GM18520 (cell line): ENCODE data around the gene PSMB3.
A peak's percentile ranks its signal among the peaks of the same experiment; 100 is the strongest.
"Not testable (repeated sequence)": the region's sequence is repeated elsewhere in the genome, so short reads cannot be mapped to it uniquely, and the experiment has no call there.

Experiments
- ATAC-seq: cut with Tn5 transposase; IDR thresholded peaks from one replicate; pipeline ENCODE4 v1.9.1; 2021; ENCODE audit not compliant: unreplicated experiment

Gene PSMB3

DNA sequence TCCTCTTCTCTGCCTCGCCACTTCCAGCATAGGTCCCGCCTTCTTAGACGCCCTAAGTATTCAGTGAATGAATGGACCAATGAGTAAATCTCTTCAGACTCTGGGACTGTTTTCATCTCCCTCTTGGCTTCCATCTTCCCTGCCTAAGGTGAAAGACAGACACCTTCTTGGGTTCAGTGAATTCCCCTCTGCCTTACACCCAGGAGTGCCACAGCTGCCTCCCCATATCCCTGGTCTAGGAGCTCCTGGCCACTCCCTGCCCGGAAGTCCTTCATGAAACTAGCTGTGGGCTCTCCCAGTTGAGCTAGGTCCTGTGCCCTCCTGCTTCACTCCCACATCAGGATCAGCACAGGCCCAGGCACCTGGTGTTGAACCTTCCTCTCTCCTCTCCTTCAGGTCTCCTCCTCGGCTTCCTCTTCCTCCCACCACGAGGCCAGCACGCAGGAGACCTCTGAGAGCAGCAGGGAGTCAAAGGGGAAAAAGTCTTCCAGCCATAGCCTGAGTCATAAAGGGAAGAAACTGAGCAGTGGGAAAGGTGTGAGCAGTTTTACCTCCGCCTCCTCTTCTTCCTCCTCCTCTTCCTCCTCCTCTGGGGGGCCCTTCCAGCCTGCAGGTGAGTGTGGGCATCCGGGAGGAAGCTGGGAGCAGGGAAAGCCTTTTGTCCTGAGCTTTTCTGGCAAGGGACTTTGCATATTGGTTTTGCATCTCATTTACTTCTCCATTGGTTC, 37.2 kb upstream of the PSMB3 start:
- no peak for ATAC-seq

DNA sequence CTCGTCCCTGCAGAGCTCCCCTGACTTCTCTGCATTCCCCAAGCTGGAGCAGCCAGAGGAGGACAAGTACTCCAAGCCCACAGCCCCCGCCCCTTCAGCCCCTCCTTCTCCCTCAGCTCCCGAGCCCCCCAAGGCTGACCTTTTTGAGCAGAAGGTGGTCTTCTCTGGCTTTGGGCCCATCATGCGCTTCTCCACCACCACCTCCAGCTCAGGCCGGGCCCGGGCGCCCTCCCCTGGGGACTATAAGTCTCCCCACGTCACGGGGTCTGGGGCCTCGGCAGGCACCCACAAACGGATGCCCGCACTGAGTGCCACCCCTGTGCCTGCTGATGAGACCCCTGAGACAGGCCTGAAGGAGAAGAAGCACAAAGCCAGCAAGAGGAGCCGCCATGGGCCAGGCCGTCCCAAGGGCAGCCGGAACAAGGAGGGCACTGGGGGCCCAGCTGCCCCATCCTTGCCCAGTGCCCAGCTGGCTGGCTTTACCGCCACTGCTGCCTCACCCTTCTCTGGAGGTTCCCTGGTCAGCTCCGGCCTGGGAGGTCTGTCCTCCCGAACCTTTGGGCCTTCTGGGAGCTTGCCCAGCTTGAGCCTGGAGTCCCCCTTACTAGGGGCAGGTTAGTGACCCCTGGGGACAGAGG, 36.1 kb upstream of the PSMB3 start:
- no peak for ATAC-seq

DNA sequence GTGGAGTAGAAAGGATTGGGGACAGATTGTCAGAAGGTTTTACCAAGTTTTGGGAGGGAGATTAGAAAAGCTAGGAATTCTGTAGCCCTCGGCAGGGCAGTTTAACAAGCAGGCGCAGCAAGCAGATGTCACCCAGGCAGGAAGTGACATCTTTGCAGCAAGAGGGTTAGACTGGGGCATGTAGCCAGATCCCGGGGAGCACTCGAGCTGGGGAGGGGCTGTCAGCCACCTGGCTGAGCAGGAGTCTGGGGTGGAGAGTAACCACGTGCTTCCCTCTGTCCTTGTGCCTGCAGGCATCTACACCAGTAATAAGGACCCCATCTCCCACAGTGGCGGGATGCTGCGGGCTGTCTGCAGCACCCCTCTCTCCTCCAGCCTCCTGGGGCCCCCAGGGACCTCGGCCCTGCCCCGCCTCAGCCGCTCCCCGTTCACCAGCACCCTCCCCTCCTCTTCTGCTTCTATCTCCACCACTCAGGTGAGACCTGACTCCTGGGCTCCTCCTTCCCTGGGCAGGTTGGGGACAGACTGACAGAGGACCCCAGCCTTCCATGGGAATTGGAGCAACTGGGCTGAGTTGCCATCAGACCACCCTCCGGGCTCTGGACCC, 35.3 kb upstream of the PSMB3 start:
- ATAC-seq: no peak

DNA sequence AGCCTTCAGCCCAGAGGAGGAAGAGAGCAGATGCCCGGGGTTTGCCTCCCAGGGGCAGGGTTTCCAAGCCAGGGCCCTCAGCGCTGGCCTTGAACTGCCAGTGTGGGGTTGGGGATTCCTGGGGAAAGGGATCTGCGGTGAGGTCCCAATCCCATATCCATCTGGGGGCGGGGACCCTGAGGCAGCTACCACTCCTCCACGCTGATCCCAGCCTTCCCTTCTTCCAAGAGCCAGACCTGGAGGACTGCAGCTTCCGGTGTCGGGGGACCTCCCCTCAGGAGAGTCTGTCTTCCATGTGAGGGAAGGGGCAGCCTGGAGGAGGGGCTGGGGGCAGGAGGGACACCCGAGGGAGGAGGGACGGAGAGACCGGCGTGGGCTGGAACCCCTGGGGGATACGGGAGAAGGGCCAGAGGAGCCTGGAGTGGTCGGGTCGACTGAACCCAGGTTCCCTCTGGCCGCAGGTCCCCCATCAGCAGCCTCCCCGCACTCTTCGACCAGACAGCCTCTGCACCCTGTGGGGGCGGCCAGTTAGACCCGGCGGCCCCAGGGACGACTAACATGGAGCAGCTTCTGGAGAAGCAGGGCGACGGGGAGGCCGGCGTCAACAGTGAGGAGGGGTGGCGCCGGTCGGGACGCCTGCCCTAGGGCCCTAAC, 33.1 kb upstream of the PSMB3 start:
- no peak for ATAC-seq

DNA sequence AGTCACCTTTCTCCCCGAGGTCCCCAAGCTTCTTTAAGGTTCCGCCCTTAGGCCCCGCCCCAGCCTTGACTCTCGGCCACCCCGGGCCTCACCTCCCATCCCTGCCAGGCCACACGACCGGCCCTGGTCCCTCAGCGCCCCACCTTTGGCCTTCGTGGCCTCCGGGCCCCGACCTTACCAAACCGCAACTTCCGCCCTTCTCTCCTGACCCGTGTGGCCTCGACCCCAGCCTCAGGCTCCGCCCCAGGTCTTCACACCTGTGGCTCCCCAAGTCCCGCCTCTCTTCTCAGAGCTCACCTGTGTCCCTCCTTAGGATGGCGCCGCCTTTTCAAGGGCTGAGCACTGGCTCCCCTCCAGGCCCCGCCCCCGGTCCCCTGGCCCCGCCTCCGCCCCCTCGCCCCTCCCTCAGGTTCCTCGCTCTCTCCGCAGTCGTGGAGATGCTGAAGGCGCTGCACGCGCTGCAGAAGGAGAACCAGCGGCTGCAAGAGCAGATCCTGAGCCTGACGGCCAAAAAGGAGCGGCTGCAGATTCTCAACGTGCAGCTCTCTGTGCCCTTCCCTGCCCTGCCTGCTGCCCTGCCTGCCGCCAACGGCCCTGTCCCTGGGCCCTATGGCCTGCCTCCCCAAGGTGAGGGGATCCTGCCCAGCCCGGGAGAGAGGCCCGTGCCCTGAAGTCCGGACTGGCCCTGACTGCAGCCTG, 32.4 kb upstream of the PSMB3 start:
- no peak for ATAC-seq

DNA sequence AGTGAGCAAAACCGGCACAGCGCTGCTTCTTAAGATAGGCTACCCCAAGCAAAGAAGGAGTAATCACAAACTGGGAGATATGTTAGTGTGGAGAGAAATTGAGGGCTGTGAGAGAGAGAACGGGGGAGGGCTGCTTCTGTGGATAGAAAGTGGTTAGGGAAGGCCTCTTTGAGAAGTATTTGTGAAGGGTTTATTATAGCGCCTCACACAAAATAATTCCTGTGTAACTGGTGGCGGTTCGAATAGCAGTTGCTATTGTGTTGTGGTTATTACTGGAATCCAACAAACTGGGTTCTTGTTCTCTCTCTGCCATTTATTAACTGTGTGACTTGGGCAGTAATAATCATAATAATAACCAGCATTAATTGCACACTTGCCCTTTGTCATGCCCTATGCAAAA, 31.6 kb upstream of the PSMB3 start:
- ATAC-seq: no peak

DNA sequence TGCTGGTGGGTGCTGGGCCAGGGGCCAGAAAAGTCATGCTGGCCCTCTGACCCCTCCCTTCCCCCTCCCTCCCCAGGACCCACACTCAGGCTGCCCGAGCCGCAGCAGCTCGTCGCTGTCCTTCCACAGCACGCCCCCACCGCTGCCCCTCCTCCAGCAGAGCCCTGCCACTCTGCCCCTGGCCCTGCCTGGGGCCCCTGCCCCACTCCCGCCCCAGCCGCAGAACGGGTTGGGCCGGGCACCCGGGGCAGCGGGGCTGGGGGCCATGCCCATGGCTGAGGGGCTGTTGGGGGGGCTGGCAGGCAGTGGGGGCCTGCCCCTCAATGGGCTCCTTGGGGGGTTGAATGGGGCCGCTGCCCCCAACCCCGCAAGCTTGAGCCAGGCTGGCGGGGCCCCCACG, 30.7 kb upstream of the PSMB3 start:
- ATAC-seq: no peak

DNA sequence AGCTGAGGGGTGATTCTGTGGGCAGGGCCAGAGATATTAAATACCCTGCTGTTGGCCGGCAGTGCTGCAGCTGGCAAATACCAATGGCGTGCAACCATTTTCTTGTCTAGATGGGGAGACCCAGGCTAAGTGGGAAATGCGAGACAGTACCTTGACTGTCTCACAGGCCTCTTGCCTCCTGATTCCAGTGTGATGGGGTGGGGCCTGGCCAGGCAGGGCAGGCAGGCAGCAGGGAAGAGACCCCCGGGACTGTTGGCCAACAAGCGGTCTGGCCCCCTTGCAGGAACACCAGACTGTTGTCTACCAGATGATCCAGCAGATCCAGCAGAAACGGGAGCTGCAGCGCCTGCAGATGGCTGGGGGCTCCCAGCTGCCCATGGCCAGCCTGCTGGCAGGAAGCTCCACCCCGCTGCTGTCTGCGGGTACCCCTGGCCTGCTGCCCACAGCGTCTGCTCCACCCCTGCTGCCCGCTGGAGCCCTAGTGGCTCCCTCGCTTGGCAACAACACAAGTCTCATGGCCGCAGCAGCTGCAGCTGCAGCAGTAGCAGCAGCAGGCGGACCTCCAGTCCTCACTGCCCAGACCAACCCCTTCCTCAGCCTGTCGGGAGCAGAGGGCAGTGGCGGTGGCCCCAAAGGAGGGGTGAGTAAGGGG, 28.1 kb upstream of the PSMB3 start:
- ATAC-seq: no peak

DNA sequence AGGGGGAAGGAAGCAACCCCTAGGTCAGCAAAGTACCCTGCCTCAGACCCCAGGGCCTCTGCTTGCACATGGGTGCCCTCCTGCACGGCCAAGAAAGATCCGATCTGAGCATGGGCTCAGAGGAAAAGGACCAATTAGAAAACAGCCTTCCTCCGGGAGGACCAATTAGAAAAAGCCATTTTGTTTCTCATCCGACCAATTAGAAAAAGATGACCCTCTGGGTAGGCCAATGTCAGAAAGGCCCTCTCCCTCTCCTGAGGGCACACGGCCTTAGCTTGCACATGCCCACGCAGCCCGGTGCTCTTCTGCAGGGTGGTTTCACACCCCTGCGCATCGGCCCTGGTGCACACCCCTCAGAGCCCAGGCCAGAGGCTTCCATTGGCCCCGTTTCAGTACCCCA, 27.5 kb upstream of the PSMB3 start:
- no peak for ATAC-seq

DNA sequence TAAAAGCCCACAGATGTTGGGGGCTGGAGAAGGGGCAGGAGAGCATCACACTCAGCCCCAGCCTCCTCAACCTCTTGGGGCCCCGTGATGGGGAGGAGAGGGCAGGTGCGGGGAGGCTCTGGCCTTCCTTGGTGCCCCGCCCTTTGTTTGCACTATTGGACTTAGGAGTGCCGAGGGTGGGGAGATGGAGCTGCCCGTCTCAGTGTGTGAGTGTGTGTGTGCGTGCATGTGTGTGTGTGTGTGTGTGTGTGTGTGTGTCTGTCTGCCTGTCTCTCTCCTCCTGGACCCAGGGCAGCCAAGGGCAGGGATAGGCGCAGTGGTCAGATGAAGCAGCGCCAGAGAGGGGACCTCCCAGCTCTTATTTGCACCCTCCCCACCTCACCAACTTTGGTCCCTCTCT, 26.4 kb upstream of the PSMB3 start:
- not testable (repeated sequence) for ATAC-seq

DNA sequence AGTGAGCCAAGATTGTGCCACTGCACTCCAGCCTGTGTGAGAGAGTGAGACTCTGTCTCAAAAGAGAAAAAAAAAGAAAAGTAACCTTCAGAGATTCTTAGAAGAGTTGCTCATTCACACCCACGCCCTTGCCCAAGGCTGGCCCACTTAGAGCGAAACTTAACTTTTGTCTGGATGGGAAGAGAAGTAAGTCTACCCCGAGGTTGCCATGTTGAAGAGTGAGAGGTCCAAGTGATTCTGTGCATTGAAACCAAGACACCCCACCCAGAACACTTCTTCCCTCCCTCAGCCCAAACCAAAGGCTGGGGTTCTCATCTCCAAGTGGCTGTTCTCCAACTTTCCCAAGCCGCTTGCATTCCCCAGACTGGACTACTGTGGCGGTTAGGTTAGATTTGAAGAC, 24.8 kb upstream of the PSMB3 start:
- no peak for ATAC-seq

DNA sequence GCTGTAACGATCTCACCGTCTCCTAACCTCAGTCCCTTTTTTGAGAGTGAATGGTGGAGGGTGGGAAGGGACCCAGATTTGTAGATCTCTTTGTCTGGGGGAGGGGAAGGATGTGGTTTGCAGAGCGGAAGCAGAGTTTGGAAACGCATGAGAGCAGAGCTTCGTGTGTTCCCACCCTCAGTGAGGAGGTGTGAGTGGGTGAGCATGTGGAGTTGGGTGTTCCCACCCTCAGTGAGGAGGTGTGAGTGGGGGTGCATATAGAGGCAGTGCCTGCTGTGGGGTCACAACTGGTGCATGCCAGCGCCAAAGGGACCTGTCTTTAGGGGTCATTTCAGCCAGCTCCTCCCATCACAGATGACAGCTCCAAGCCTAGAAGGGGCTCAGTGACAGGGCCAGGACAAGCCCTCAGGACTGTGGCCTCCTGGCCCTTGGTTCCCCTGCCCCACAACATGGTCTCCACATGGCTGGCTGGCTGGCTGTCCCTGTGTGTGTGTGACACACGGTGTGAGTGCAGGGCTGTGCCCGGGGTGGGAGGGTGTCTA, 24.2 kb upstream of the PSMB3 start:
- no peak for ATAC-seq

DNA sequence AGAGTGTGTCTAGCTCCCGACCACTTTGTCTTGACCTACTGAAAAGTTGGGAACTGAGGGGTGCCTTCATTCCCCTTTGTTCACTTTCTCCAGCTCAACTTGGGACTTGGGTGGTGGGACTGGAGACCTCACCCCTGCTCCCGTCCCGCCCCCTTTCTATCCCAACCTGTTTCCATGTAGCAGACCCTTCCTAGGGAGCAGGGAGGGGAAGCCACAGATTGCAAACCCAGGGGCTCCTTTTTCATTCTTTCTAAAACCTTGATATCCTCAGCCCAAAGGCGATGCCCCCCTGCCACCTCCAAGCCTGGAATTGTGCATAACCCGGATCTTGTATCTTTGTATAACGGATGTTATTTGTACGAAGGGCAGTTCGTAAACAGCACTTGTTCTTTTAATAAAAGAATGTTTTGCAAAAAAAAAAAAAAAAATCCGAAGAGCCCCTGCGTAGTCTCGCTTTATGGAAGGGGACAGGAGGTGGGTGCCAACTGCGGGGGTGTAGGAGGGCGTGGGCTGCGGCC, 23.1 kb upstream of the PSMB3 start:
- ATAC-seq: no peak

DNA sequence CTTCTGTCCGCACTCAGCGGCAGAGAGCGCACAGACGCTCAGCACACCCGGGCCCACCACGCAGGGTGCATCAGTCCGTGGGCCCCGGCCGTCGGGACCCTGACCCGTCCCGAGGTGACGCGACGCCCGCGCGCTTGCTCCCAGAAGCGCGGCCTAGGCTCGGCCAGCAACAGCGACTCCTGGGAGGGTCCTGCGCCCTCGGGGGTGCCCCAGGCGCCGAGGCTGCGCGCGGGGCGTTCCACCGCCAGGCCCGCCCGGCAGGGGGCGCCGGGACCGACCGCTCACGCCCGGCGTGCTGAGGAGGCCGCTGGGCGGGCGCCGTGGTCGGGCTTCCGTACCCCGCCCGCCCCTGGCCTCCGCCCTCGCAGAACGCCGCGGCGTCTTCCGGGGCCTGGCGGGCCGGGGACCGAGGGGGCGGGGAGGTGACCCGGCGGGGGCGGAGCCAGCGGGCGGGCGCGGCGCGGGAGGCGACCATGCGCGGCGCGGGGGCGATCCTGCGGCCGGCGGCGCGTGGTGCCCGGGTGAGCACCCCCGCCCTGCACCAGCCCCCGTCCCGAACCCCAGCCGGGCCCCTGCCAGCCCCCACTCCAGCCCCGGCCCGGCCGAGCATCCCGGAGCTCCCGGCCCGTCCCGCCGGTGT, 22.5 kb upstream of the PSMB3 start, which contains the start of gene CISD3:
TSS of gene CISD3 (plus strand) at position 456 of the 640 bp plus-strand sequence. CDS start at position 474, 18 bp downstream.
- ATAC-seq: peak; percentile 69

DNA sequence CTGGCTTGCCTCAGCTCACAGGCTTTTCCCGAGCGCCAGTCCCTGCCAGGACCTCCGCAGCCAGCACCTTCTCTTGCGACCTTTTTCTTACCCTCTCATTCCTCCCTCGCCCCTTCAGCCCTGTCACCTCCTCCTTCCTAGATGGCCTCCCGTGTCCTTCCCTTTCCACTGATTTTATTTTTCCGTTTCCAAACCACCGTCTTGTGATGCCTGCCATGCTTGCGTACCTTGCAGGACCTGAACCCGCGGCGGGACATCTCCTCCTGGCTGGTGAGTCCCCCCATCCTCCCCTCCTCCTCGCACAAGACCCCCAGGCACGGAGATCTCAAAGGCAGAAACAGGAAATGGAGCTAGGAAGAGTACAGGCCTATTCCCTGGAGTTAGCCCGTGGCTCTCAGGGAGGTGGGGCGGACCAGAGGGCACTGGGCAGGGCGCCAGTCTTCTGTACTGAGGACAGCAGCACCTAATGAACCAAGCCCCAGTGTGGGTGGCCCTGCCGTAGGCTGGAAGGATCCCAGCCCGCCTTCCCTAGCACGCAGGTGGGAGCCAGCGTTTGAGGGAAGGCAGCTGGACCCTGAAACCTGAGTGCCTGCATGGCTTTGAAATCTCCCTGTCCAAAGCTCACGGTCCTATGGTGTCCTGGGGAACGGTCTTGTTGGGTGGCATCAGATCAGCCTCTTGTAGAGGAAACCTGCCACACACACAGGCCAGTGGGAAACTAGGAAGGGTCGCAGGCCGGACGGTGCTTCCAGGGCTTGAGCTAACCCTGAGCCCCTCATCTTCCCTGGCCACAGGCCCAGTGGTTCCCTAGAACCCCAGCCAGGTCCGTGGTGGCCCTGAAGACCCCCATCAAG, 21.8 kb upstream of the PSMB3 start:
- ATAC-seq: no peak

DNA sequence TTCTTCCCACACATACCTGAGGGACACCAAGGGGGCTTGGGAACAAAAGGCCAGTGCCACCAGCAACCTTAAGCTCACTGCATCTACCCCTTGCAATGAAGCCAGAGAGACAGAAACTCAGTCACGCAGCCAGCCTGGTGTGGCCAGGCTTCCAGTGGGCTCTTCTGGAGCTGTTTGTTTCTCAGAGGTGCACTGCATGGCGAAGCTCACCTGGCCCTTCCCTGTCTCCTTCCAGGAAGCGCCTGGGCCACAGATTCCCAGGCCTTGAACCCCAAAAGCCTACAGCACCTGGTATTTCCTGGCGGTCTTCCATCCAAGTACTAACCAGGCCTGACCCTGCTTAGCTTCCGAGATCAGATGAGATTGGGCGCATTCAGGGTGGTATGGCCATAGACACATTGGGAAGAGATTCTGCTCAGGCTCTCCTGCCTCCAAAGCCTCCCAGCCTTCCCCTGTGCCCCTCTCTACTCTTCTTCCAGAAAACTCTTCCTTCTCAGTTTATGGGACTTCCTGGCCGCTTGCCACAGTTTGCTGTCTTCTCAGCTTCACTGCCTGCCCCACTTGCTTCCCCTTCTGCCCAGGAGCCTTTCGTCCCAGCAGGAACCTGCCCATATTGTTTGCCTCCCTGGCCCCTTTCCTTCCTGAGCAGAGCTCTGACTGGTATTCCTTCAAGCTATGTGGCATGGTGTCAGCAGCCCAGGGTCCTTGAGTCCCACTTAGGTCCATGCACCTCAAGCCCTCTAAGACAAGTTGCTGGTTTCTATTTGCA, 20.8 kb upstream of the PSMB3 start:
- no peak for ATAC-seq

DNA sequence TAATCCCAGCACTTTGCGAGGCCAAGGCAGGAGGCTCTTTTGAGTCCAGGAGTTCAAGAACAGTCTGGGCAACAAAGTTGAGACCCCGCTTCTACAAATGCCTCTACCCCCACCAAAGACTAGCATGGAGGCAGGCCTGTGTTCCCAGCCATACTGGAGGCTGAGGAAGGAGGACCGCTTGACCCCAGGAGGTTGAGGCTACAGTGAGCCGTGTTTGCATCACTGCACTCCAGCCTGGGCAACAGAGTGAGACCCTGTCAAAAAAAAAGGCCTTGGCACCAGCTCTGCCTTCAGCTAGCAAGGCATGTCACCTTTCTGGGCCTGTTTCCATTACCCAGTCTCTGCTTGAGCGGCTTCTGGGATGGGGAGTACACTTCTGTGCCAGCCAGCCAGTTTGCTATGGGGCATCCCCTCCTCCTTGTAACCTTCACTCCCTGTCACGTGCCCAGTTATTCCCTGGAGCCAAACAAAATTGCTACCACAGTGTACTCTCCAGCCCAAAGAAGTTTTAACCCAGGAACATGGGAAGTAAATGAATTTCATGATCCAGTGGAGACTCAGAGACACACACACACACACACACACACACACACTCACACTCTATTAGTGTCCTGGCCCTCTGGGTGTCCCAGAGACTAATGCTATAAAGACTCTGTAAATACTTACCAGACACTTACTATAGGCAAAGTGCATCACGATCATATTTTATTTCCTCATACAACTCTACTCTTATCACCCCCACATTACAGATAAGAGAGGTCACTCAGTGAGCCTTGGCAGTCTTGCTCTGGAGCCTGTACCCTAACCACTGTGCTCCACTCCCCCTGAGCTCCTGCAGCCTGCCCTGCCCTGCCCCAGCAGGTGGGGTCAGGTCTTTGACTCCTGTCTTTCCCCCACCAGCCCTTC, 19.9 kb upstream of the PSMB3 start:
- ATAC-seq: no peak
